Measurements from ENCODE around the gene PJVK.

DNA sequence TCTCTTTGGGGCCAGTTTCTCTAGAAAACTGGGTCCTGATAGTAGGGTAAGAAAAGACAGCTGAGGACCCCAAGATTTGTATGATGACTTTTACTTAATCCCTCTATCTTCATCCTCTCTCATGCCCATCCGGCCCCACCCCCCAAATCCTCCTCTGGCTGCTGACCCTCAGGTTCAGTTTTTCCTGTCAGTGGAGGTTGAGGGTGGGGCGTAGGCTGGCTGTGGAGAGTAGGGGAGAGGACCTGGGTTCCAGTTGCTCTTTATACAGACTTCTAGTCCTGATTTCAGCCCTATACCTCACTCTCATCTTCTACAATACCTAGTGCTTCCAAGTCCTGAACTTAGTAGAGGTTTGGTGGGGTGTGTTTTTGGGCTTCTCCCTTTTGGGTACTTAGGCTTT lies 57.5 kb downstream of the PJVK start:
- TF ChIP-seq, protein P1, sequence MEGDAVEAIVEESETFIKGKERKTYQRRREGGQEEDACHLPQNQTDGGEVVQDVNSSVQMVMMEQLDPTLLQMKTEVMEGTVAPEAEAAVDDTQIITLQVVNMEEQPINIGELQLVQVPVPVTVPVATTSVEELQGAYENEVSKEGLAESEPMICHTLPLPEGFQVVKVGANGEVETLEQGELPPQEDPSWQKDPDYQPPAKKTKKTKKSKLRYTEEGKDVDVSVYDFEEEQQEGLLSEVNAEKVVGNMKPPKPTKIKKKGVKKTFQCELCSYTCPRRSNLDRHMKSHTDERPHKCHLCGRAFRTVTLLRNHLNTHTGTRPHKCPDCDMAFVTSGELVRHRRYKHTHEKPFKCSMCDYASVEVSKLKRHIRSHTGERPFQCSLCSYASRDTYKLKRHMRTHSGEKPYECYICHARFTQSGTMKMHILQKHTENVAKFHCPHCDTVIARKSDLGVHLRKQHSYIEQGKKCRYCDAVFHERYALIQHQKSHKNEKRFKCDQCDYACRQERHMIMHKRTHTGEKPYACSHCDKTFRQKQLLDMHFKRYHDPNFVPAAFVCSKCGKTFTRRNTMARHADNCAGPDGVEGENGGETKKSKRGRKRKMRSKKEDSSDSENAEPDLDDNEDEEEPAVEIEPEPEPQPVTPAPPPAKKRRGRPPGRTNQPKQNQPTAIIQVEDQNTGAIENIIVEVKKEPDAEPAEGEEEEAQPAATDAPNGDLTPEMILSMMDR (IDR thresholded peaks at IDR 0.05): no peak
- TF ChIP-seq POLR2A (IDR thresholded peaks at IDR 0.05): no peak

Measured in right lobe of liver (tissue), 4 donors.